GM19035 (cell line): ENCODE measurements around the gene GTF2H2.
"Not testable (repeated sequence)": the region's sequence is repeated elsewhere in the genome, so short reads cannot be mapped to it uniquely, and the experiment has no call there.

Experiments used
- ATAC-seq: cut with Tn5 transposase; IDR thresholded peaks from one replicate; pipeline ENCODE4 v1.9.1; 2021; ENCODE audit not compliant: unreplicated experiment

The GTF2H2 gene

GRCh38 chr5:71014176-71014575 is 53.3 kb downstream of the GTF2H2 start:
- ATAC-seq: no peak

- no peak for ATAC-seq
Observed at GRCh38 chr5:71013575-71013974, 53.9 kb downstream of the GTF2H2 start.

GRCh38 chr5:71011194-71011792 is 56.2 kb downstream of the GTF2H2 start:
- ATAC-seq: no peak

- not testable (repeated sequence) for ATAC-seq
Observed at GRCh38 chr5:71006983-71007382, 60.5 kb downstream of the GTF2H2 start.
